IMR-90 (cell line): Measurements from ENCODE around the gene NPFFR1. TPM values are rescaled to one million over a fixed set of nuclear protein-coding genes. Genes with fewer than 3 reads are reported as not detected.

Experiments used
- ATAC-seq: fragments of 200-7000 bp; cut with Tn5 transposase; 2 replicates; pipeline ENCODE4 v1.9.1; 2020; ENCODE audit warnings: low read depth, mild to moderate bottlenecking, moderate library complexity
- BruUV-seq: library from RNA; stranded (reverse); fragments of 400-500 nt; replicated peaks from 2 replicates; lab custom pipeline; 2021; lab: Mats Ljungman, UMichigan
- CTCF ChIA-PET: fragments of 300-600 bp; formaldehyde crosslinking; extraction: SDS; loops from one replicate; lab custom pipeline; 2021; ENCODE audit warnings: antibody characterized with exemption; lab: Yijun Ruan, JAX
- POLR2A ChIA-PET: fragments of 300-600 bp; sonication (Branson Sonifier 250); formaldehyde crosslinking; loops from one replicate; lab custom pipeline; 2022; ENCODE audit warnings: antibody characterized with exemption; ENCODE audit not compliant: unreplicated experiment; lab: Charles Lee
- DNase-seq: peaks from one replicate; pipeline ENCODE4 v3.0.0; 2013
- H2AFZ ChIP-seq: replicated peaks from 2 replicates; pipeline ENCODE3; 2013; ENCODE audit warnings: low read length, mild to moderate bottlenecking; ENCODE audit not compliant: poor library complexity
- H2AK5ac ChIP-seq: 2 replicates; pipeline ENCODE4 v1.6.1; 2013; ENCODE audit warnings: low read depth, low read length, inconsistent platforms
- H2AK9ac ChIP-seq: replicated peaks from 2 replicates; pipeline ENCODE3; 2013; ENCODE audit warnings: mild to moderate bottlenecking, low read depth, low read length, moderate library complexity; ENCODE audit not compliant: poor library complexity
- H2BK120ac ChIP-seq: 2 replicates; pipeline ENCODE4 v1.6.1; 2013; ENCODE audit warnings: low read depth, low read length, inconsistent platforms
- H2BK15ac ChIP-seq: 3 replicates; pipeline ENCODE4 v1.6.1; 2013; ENCODE audit warnings: low read depth, low read length, inconsistent platforms
- H2BK20ac ChIP-seq: 2 replicates; pipeline ENCODE4 v1.6.1; 2013; ENCODE audit warnings: low read depth, mild to moderate bottlenecking, inconsistent platforms, low read length, moderate library complexity
- H2BK5ac ChIP-seq: 2 replicates; pipeline ENCODE4 v1.6.1; 2013; ENCODE audit warnings: mild to moderate bottlenecking, low read depth, low read length, inconsistent platforms; ENCODE audit not compliant: poor library complexity, severe bottlenecking
- H3K14ac ChIP-seq: replicated peaks from 2 replicates; pipeline ENCODE4 v1.6.1; 2013; ENCODE audit warnings: low read depth, low read length, inconsistent platforms
- H3K18ac ChIP-seq: 2 replicates; pipeline ENCODE4 v1.6.1; 2013; ENCODE audit warnings: low read depth, low read length, control low read depth
- H3K23ac ChIP-seq: 2 replicates; pipeline ENCODE4 v1.6.1; 2013; ENCODE audit warnings: low read depth, low read length, inconsistent platforms
- H3K27ac ChIP-seq: 2 replicates; pipeline ENCODE4 v1.5.1; 2013; ENCODE audit warnings: mild to moderate bottlenecking, control low read depth, low read length; ENCODE audit not compliant: insufficient read depth
- H3K27me3 ChIP-seq: 2 replicates; pipeline ENCODE4 v1.6.1; 2013; ENCODE audit warnings: low read length; ENCODE audit not compliant: control insufficient read depth, insufficient read depth
- H3K36me3 ChIP-seq: 2 replicates; pipeline ENCODE4 v1.6.1; 2013; ENCODE audit warnings: low read length, mixed read lengths; ENCODE audit not compliant: control insufficient read depth, insufficient read depth
- H3K4ac ChIP-seq: 2 replicates; pipeline ENCODE4 v1.6.1; 2013; ENCODE audit warnings: low read depth, low read length, inconsistent platforms
- H3K4me1 ChIP-seq: 2 replicates; pipeline ENCODE4 v1.6.1; 2013; ENCODE audit warnings: low read length, mixed read lengths; ENCODE audit not compliant: control insufficient read depth, insufficient read depth
- H3K4me2 ChIP-seq: 2 replicates; pipeline ENCODE4 v1.6.1; 2013; ENCODE audit warnings: low read depth, mild to moderate bottlenecking, control low read depth, low read length, moderate library complexity
- H3K4me3 ChIP-seq: 2 replicates; pipeline ENCODE4 v1.5.1; 2013; ENCODE audit warnings: low read depth, mild to moderate bottlenecking, control low read depth, low read length, moderate library complexity; ENCODE audit not compliant: insufficient read depth
- H3K56ac ChIP-seq: 2 replicates; pipeline ENCODE4 v1.6.1; 2013; ENCODE audit warnings: low read length, inconsistent platforms; ENCODE audit not compliant: insufficient read depth; ENCODE audit errors: extremely low read depth
- H3K79me1 ChIP-seq, 2 experiments: 2 replicates each; pipeline ENCODE4 v1.6.1; 2013; ENCODE audit warnings: low read length in 2 of 2, inconsistent platforms in 1 of 2, low read depth in 1 of 2
- H3K9ac ChIP-seq: 2 replicates; pipeline ENCODE4 v1.6.1; 2013; ENCODE audit warnings: low read depth, low read length, control low read depth
- H3K9me1 ChIP-seq: 2 replicates; pipeline ENCODE4 v1.6.1; 2013; ENCODE audit warnings: low read length, inconsistent platforms; ENCODE audit not compliant: insufficient read depth
- H3K9me3 ChIP-seq: 2 replicates; pipeline ENCODE4 v1.6.1; 2013; ENCODE audit warnings: low read length; ENCODE audit not compliant: control insufficient read depth, insufficient read depth
- H4K20me1 ChIP-seq: 2 replicates; pipeline ENCODE4 v1.6.1; 2013; ENCODE audit warnings: low read length, inconsistent platforms; ENCODE audit not compliant: insufficient read depth
- H4K5ac ChIP-seq: 2 replicates; pipeline ENCODE4 v1.6.1; 2013; ENCODE audit warnings: mild to moderate bottlenecking, low read depth, low read length, control low read depth
- H4K8ac ChIP-seq, 2 experiments: 2 replicates each; pipeline ENCODE4 v1.6.1; 2013; ENCODE audit warnings: low read depth in 2 of 2, low read length in 2 of 2, control low read depth in 1 of 2, inconsistent platforms in 1 of 2
- H4K91ac ChIP-seq: 2 replicates; pipeline ENCODE4 v1.6.1; 2013; ENCODE audit warnings: low read depth, low read length, inconsistent platforms; ENCODE audit not compliant: insufficient read depth
- BHLHE40 ChIP-seq: fragments of 150-350 bp; IDR thresholded peaks from 2 replicates; pipeline ENCODE4 v1.6.1; 2016; ENCODE audit warnings: mild to moderate bottlenecking, low read depth, low read length
- CEBPB ChIP-seq: IDR thresholded peaks from 2 replicates; pipeline ENCODE4 v1.6.1; 2012; ENCODE audit warnings: low read depth, low read length, improper control_type of control experiment
- CHD1 ChIP-seq: IDR thresholded peaks from 2 replicates; pipeline ENCODE4 v1.6.1; 2012; ENCODE audit warnings: low read depth, low read length, improper control_type of control experiment
- FOS ChIP-seq: fragments of 150-350 bp; IDR thresholded peaks from 2 replicates; pipeline ENCODE4 v1.6.1; 2016; ENCODE audit warnings: low read depth, low read length
- MAFK ChIP-seq: IDR thresholded peaks from 2 replicates; pipeline ENCODE4 v1.6.1; 2012; ENCODE audit warnings: low read depth, low read length, improper control_type of control experiment
- MAZ ChIP-seq: IDR thresholded peaks from 2 replicates; pipeline ENCODE4 v1.6.1; 2012; ENCODE audit warnings: low read depth, mild to moderate bottlenecking, low read length, improper control_type of control experiment, moderate library complexity, borderline replicate concordance
- MXI1 ChIP-seq: IDR thresholded peaks from 2 replicates; pipeline ENCODE4 v1.6.1; 2012; ENCODE audit warnings: low read depth, mild to moderate bottlenecking, low read length, moderate library complexity, borderline replicate concordance
- NFE2L2 ChIP-seq: fragments of 150-350 bp; IDR thresholded peaks from 2 replicates; pipeline ENCODE4 v1.6.1; 2016; ENCODE audit warnings: low read depth, mild to moderate bottlenecking, low read length
- RAD21 ChIP-seq: IDR thresholded peaks from 2 replicates; pipeline ENCODE4 v1.6.1; 2012; ENCODE audit warnings: low read length, improper control_type of control experiment
- RCOR1 ChIP-seq: IDR thresholded peaks from 2 replicates; pipeline ENCODE4 v1.6.1; 2012; ENCODE audit warnings: mild to moderate bottlenecking, low read length, improper control_type of control experiment; ENCODE audit not compliant: insufficient replicate concordance
- RFX5 ChIP-seq: IDR thresholded peaks from 2 replicates; pipeline ENCODE4 v1.8.0; 2012; ENCODE audit warnings: low read depth, mild to moderate bottlenecking, low read length, moderate library complexity
- SMC3 ChIP-seq: fragments of 150-350 bp; IDR thresholded peaks from 2 replicates; pipeline ENCODE4 v1.6.1; 2016; ENCODE audit warnings: low read depth, mild to moderate bottlenecking, antibody characterized with exemption, low read length, moderate library complexity
- WGBS, 2 experiments: methylation state at CpG; one replicate each; pipeline versions ENCODE4 v1.1.5 to v1.1.7; 2013; ENCODE audit warnings: missing lambda C conversion rate in 2 of 2; ENCODE audit not compliant: insufficient read length in 1 of 2; ENCODE audit errors: extremely low coverage in 2 of 2; 5-methylcytosine and 5-hydroxymethylcytosine counted together
- dilution Hi-C: fragments of 300-500 bp; cut with HindIII; formaldehyde crosslinking; loops from one replicate; pipeline ENCODE4 v1.14.3; 2018; ENCODE audit warnings: low sequenced_read_pairs; ENCODE audit not compliant: unreplicated experiment
- in situ Hi-C: fragments of 300-500 bp; cut with MboI; formaldehyde crosslinking; loops from 3 replicates; pipeline ENCODE4 v1.14.3; 2019; ENCODE audit warnings: low sequenced_read_pairs, inconsistent platforms, mixed read lengths
- intact Hi-C: fragments of 100-400 bp; cut with micrococcal nuclease; formaldehyde crosslinking; loops from 2 replicates; pipeline ENCODE4 v1.10.0; 2022
- polyA plus RNA-seq, 3 experiments: library from polyadenylated mRNA; depleted of rRNA; stranded (reverse); fragments of >200 nt; gene quantifications; 2 replicates each; pipeline ENCODE4 v1.2.3, GENCODE V29; 2012; ENCODE audit warnings: low replicate concordance in 1 of 3
- total RNA-seq: library from RNA; depleted of rRNA; stranded (reverse); fragments of >200 nt; gene quantifications from 2 replicates; pipeline ENCODE4 v1.2.3, GENCODE V29; 2012
- TF ChIP-seq, protein P1 (sequence below): fragments of 150-350 bp; IDR thresholded peaks from 2 replicates; pipeline ENCODE4 v1.6.1; 2016; ENCODE audit warnings: low read depth, mild to moderate bottlenecking, low read length, moderate library complexity, borderline replicate concordance
- TF ChIP-seq, protein P2 (sequence below): fragments of 150-350 bp; IDR thresholded peaks from 2 replicates; pipeline ENCODE4 v1.6.1; 2017; ENCODE audit warnings: mild to moderate bottlenecking, antibody characterized with exemption, low read length, low read depth
- TF ChIP-seq, protein P3 (sequence below): conservative IDR thresholded peaks from 2 replicates; pipeline ENCODE4 v1.5.1; 2012; ENCODE audit warnings: mild to moderate bottlenecking, low read depth, low read length, improper control_type of control experiment

NPFFR1 gene
- total and polyA plus RNA-seq, 2 of the 4 experiments (the other 2 are of a cell fraction): not detected

DNA sequence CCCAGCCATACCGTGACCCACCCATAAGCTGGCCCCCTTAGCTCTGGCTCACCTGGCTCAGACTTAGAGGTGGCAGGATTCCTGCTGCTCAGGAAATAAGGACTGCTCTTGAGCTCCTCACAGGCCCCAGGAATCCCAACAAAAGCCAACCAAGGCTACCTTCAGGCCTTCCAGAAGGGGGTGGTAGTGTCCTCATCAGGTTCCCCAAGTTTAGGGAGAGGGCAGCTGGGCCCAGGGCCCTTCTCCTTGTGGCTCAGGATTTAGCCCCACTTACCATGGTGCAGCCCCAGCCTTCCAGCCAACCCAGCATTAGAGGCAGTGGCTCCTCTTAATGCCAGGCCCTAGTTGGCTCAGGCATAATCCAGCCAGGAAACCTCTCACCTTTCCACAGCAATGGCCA lies 23.5 kb downstream of the NPFFR1 start:
- Histone ChIP-seq H2AK5ac (no peak overlapping the region), H3K9me1 (no peaks in the 10 kb centered on the region), H2BK120ac (no peak overlapping the region), H3K56ac (no peak overlapping the region), H3K18ac (no peak overlapping the region), H3K23ac (no peak overlapping the region), H3K79me1 (no peaks in the 10 kb centered on the region), H2BK15ac (no peak overlapping the region), H3K4me3 (no peak overlapping the region), H2BK5ac (no peak overlapping the region), H3K27me3 (peaks cover 10% of the 10 kb centered on the region), H3K4ac (no peak overlapping the region), H4K20me1 (no peaks in the 10 kb centered on the region), H3K14ac (no peak overlapping the region), H4K8ac (no peak overlapping the region), H4K5ac (no peak overlapping the region), H3K36me3 (no peaks in the 10 kb centered on the region), H3K9ac (no peak overlapping the region), H3K4me2 (no peak overlapping the region), H3K4me1 (no peaks in the 10 kb centered on the region), H2AFZ (no peak overlapping the region), H2AK9ac (no peak overlapping the region), H2BK20ac (no peak overlapping the region), H3K27ac (no peak overlapping the region), H4K91ac (no peak overlapping the region), H3K9me3 (peaks cover 10% of the 10 kb centered on the region; the same call in 1 of the 2 replicates)
- dilution Hi-C loops (no loop called here), in situ Hi-C loops (no loop called here), intact Hi-C loops (no loop called here)
- ChIA-PET POLR2A (no interaction called here), CTCF (no interaction called here)
- DNase-seq: no peak
- no CpG with 5 or more reads among the region's 1 CpG for WGBS, 2 experiments
- no peak for ATAC-seq
- BruUV-seq: no TSS peak
- TF ChIP-seq MAZ: no peak
- no peak for TF ChIP-seq RAD21
- no peak for TF ChIP-seq BHLHE40
- no peak for TF ChIP-seq NFE2L2
- TF ChIP-seq SMC3: no peak
- TF ChIP-seq MAFK: no peak
- no peak for TF ChIP-seq RFX5
- TF ChIP-seq CEBPB: no peak
- TF ChIP-seq FOS: no peak
- no peak for TF ChIP-seq RCOR1
- TF ChIP-seq, protein P1, sequence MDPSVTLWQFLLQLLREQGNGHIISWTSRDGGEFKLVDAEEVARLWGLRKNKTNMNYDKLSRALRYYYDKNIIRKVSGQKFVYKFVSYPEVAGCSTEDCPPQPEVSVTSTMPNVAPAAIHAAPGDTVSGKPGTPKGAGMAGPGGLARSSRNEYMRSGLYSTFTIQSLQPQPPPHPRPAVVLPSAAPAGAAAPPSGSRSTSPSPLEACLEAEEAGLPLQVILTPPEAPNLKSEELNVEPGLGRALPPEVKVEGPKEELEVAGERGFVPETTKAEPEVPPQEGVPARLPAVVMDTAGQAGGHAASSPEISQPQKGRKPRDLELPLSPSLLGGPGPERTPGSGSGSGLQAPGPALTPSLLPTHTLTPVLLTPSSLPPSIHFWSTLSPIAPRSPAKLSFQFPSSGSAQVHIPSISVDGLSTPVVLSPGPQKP: no peak
- no peak for TF ChIP-seq MXI1
- TF ChIP-seq, protein P2, sequence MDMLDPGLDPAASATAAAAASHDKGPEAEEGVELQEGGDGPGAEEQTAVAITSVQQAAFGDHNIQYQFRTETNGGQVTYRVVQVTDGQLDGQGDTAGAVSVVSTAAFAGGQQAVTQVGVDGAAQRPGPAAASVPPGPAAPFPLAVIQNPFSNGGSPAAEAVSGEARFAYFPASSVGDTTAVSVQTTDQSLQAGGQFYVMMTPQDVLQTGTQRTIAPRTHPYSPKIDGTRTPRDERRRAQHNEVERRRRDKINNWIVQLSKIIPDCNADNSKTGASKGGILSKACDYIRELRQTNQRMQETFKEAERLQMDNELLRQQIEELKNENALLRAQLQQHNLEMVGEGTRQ: no peak
- TF ChIP-seq CHD1: no peak
- TF ChIP-seq, protein P3, sequence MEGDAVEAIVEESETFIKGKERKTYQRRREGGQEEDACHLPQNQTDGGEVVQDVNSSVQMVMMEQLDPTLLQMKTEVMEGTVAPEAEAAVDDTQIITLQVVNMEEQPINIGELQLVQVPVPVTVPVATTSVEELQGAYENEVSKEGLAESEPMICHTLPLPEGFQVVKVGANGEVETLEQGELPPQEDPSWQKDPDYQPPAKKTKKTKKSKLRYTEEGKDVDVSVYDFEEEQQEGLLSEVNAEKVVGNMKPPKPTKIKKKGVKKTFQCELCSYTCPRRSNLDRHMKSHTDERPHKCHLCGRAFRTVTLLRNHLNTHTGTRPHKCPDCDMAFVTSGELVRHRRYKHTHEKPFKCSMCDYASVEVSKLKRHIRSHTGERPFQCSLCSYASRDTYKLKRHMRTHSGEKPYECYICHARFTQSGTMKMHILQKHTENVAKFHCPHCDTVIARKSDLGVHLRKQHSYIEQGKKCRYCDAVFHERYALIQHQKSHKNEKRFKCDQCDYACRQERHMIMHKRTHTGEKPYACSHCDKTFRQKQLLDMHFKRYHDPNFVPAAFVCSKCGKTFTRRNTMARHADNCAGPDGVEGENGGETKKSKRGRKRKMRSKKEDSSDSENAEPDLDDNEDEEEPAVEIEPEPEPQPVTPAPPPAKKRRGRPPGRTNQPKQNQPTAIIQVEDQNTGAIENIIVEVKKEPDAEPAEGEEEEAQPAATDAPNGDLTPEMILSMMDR: no peak
